Spleen (tissue), 11 donors: Measurements from ENCODE around the gene ADAM8. TPM values are rescaled to one million over a fixed set of nuclear protein-coding genes. Genes with fewer than 3 reads are reported as not detected.
A peak's percentile ranks its signal among the peaks of the same experiment; 100 is the strongest.

Source experiments
- DNase-seq: peaks from one replicate; pipeline ENCODE4 v3.0.0-alpha.2; 2020
- H3K27ac ChIP-seq, 8 donors: fragments of 200-600 bp; sonication (generic) in 7 of 8; 1 replicate in 4 of 8; 2 replicates in 4 of 8; pipeline versions ENCODE4 v1.5.0 to v1.8.0; 2016 to 2021; ENCODE audit warnings: inconsistent platforms in 4 of 8, mild to moderate bottlenecking in 4 of 8, moderate library complexity in 1 of 8
- H3K27me3 ChIP-seq, 7 donors: fragments of 200-600 bp; sonication (generic) in 6 of 7; replicated peaks in 1 of 7; 1 replicate in 4 of 7; 2 replicates in 3 of 7; pipeline versions ENCODE4 v1.5.0 to v1.8.0; 2016 to 2021; ENCODE audit warnings: inconsistent platforms in 3 of 7, mild to moderate bottlenecking in 1 of 7
- H3K36me3 ChIP-seq, 6 donors: fragments of 200-600 bp; sonication (generic) in 5 of 6; 1 replicate in 4 of 6; 2 replicates in 2 of 6; pipeline versions ENCODE4 v1.5.0 to v1.8.0; 2016 to 2021; ENCODE audit warnings: inconsistent platforms in 2 of 6
- H3K4me1 ChIP-seq, 6 donors: fragments of 200-600 bp; sonication (generic) in 5 of 6; 1 replicate in 3 of 6; 2 replicates in 3 of 6; pipeline versions ENCODE4 v1.5.0 to v1.8.0; 2016 to 2021; ENCODE audit warnings: inconsistent platforms in 3 of 6
- H3K4me3 ChIP-seq, 8 donors: fragments of 200-600 bp; sonication (generic) in 7 of 8; 1 replicate in 4 of 8; 2 replicates in 4 of 8; pipeline versions ENCODE4 v1.5.0 to v1.8.0; 2016 to 2021; ENCODE audit warnings: inconsistent platforms in 4 of 8, mild to moderate bottlenecking in 4 of 8, moderate library complexity in 2 of 8
- H3K9me3 ChIP-seq, 8 donors: fragments of 200-600 bp; sonication (generic) in 7 of 8; 1 replicate in 4 of 8; 2 replicates in 4 of 8; pipeline versions ENCODE4 v1.5.0 to v1.8.0; 2016 to 2021; ENCODE audit warnings: inconsistent platforms in 4 of 8
- CTCF ChIP-seq, 11 experiments: fragments of 200-600 bp in 7 of 11; fragments of 450-650 bp in 4 of 11; sonication (generic) in 4 of 11; IDR thresholded peaks in 8 of 11; conservative IDR thresholded peaks in 3 of 11; 1 replicate in 7 of 11; 2 replicates in 4 of 11; pipeline versions ENCODE4 v1.4.0 to v1.8.0; 2016 to 2021; ENCODE audit warnings: antibody characterized with exemption in 11 of 11, inconsistent platforms in 4 of 11, mild to moderate bottlenecking in 1 of 11
- POLR2A ChIP-seq, 3 donors: fragments of 450-650 bp; IDR thresholded peaks; one replicate each; pipeline ENCODE4 v1.5.1; 2017; ENCODE audit warnings: antibody characterized with exemption in 3 of 3, mild to moderate bottlenecking in 1 of 3
- POLR2AphosphoS5 ChIP-seq, 3 donors: sonication (generic); formaldehyde crosslinking; IDR thresholded peaks; one replicate each; pipeline ENCODE4 v1.5.1; 2017; ENCODE audit warnings: antibody characterized with exemption in 3 of 3
- WGBS, 5 donors: extraction: QIAGEN DNeasy Blood & Tissue Kit in 3 of 5; methylation state at CpG; one replicate each; pipeline versions ENCODE4 v1.1.5 to v1.1.7; 2013 to 2018; 5-methylcytosine and 5-hydroxymethylcytosine counted together
- intact Hi-C: fragments of 100-400 bp; cut with DNase I; formaldehyde crosslinking; loops from one replicate; pipeline ENCODE4 v1.15.0; 2023; ENCODE audit warnings: low total_unique reads
- polyA plus RNA-seq, 3 donors: library from polyadenylated mRNA; stranded (reverse); fragments of 200-250 nt; gene quantifications; one replicate each; pipeline ENCODE4 v1.2.1, GENCODE V29; 2013
- total RNA-seq, 7 donors: library from RNA; depleted of rRNA in 3 of 7; stranded (reverse); fragments of >200 nt in 3 of 7; fragmentation: NEBNext Ultra II Directional in 4 of 7; extraction: Animal tissue kit (Norgen Biotek cat#: 25700) in 4 of 7; gene quantifications; one replicate each; pipeline versions ENCODE4 v1.1.0 to v1.2.1, GENCODE V29; 2016 to 2021
- donor health status: healthy with polysubstance abuse.
- donor health status: DM: no; HTN: no; CAD: no; lungs with moderate emphysema.
- donor health status: DM: no; HTN: no; CAD: no.
- donor health status: Bipolar disorder and iron deficiency.
- donor health status: healthy.
- donor health status: DM: no; HTN: no; CAD: no.
- donor health status: DM: yes; HTN: yes; CAD: no.

Gene ADAM8
- total and polyA plus RNA-seq, 10 donors: 10.1 to 177 (median 67.8) TPM

- peaks cover 0 to 23% (median 13%) of the 10 kb centered on the region in 6 donors for H3K4me1 ChIP-seq
- no peak overlapping the region for H3K27ac ChIP-seq
- no peak for TF ChIP-seq POLR2AphosphoS5 (IDR thresholded peaks at IDR 0.05)
- no peak for TF ChIP-seq CTCF (IDR thresholded peaks at IDR 0.05 in 8 of 11, conservative IDR thresholded peaks at IDR 0.05 in 3 of 11)
- no peak for TF ChIP-seq POLR2A (IDR thresholded peaks at IDR 0.05)
- WGBS, 5 donors: 65 to 93% (median 80%) methylated on average over 4 of the region's 4 CpGs
- H3K9me3 ChIP-seq: no peaks in the 10 kb centered on the region
- H3K4me3 ChIP-seq: no peak overlapping the region
- peaks cover 0 to 41% (median 32%) of the 10 kb centered on the region in 6 donors for H3K36me3 ChIP-seq
- H3K27me3 ChIP-seq: no peaks in the 10 kb centered on the region
- DNase-seq: peak; percentile 71
- intact Hi-C loops: no loop called here
These were observed 36.5 kb upstream of the ADAM8 start for GRCh38 chr10:133313192-133313591.

GRCh38 chr10:133312769-133313145 lies 36.1 kb upstream of the ADAM8 start:
- no peaks in the 10 kb centered on the region for H3K27me3 ChIP-seq
- H3K4me3 ChIP-seq: no peak overlapping the region
- TF ChIP-seq POLR2A (IDR thresholded peaks at IDR 0.05) (no peak), POLR2AphosphoS5 (IDR thresholded peaks at IDR 0.05) (no peak), CTCF (IDR thresholded peaks at IDR 0.05 in 8 of 11, conservative IDR thresholded peaks at IDR 0.05 in 3 of 11) (no peak)
- no peak overlapping the region for H3K27ac ChIP-seq
- peaks cover 0 to 41% (median 32%) of the 10 kb centered on the region in 6 donors for H3K36me3 ChIP-seq
- WGBS, 5 donors: 87 to 96% (median 93%) methylated on average over 9 of the region's 9 CpGs
- H3K9me3 ChIP-seq: no peaks in the 10 kb centered on the region
- peak; percentile 53 for DNase-seq
- peaks cover 2 to 27% (median 18%) of the 10 kb centered on the region in 6 donors for H3K4me1 ChIP-seq
- intact Hi-C loops: no loop called here

- no peak for TF ChIP-seq POLR2AphosphoS5 (IDR thresholded peaks at IDR 0.05)
- no peak for TF ChIP-seq POLR2A (IDR thresholded peaks at IDR 0.05)
- no peak for TF ChIP-seq CTCF (IDR thresholded peaks at IDR 0.05 in 8 of 11, conservative IDR thresholded peaks at IDR 0.05 in 3 of 11)
- no peak overlapping the region for H3K27ac ChIP-seq
- peaks cover 7 to 33% (median 23%) of the 10 kb centered on the region in 6 donors for H3K4me1 ChIP-seq
- H3K4me3 ChIP-seq: no peak overlapping the region
- DNase-seq: peak; percentile 77
- H3K9me3 ChIP-seq: no peaks in the 10 kb centered on the region
- peaks cover 0 to 41% (median 32%) of the 10 kb centered on the region in 6 donors for H3K36me3 ChIP-seq
- no peaks in the 10 kb centered on the region for H3K27me3 ChIP-seq
- intact Hi-C loops: no loop called here
- WGBS, 5 donors: 95 to 96% (median 95%) methylated on average over 23 of the region's 23 CpGs
These were observed 35.5 kb upstream of the ADAM8 start for GRCh38 chr10:133312016-133312768.

- WGBS, 5 donors: 92 to 95% (median 94%) methylated on average over 10 of the region's 10 CpGs
- peaks cover 0 to 41% (median 32%) of the 10 kb centered on the region in 6 donors for H3K36me3 ChIP-seq
- no peaks in the 10 kb centered on the region for H3K9me3 ChIP-seq
- TF ChIP-seq POLR2A (IDR thresholded peaks at IDR 0.05) (no peak), POLR2AphosphoS5 (IDR thresholded peaks at IDR 0.05) (no peak), CTCF (IDR thresholded peaks at IDR 0.05 in 8 of 11, conservative IDR thresholded peaks at IDR 0.05 in 3 of 11) (no peak)
- peak; percentile 71 for DNase-seq
- H3K27me3 ChIP-seq: no peaks in the 10 kb centered on the region
- H3K27ac ChIP-seq: no peak overlapping the region
- peaks cover 13 to 39% (median 30%) of the 10 kb centered on the region in 6 donors for H3K4me1 ChIP-seq
- no peak overlapping the region for H3K4me3 ChIP-seq
- intact Hi-C loops: no loop called here
These were observed 34.9 kb upstream of the ADAM8 start for GRCh38 chr10:133311570-133311969.
